ENCODE data around the gene FYB1.

FYB1 gene

DNA sequence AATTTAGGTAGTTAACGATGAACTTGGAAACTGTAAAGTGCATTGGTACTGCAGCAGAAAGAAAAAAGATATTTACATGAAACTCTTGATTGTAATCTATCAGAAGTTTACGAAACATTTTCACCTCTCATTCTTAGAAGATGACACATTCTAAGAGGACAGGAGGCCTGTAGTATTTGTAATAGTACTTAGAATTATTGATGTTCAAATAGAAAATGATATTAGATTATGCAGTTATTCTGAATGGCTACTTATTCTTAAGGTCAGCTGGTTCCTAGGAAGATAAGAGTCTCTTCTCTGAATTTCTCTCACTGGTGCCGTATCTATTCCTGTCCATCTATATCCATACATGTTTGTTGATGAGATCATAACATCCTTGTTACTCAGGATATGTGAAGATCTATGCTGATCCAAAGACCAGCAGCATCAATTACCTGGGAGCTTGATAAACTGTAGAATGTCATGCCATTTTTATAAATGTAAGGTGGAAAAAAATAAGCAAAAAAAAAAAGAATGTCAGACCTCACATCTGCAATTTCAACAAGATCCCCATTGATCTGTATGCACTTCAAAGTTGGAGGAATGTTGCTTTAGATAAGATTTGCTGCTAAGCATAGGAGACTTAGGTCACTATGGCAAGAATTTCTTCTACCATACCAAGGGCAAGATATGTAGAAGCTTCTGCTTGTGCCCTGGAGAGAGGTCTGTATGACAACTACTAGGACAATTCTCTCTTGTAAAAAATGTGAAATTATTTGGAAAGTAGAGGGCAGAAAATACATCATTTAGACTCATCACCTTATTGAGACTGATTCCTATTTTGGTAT is 102.8 kb downstream of the FYB1 start:
- no peak for DNase-seq

DNA sequence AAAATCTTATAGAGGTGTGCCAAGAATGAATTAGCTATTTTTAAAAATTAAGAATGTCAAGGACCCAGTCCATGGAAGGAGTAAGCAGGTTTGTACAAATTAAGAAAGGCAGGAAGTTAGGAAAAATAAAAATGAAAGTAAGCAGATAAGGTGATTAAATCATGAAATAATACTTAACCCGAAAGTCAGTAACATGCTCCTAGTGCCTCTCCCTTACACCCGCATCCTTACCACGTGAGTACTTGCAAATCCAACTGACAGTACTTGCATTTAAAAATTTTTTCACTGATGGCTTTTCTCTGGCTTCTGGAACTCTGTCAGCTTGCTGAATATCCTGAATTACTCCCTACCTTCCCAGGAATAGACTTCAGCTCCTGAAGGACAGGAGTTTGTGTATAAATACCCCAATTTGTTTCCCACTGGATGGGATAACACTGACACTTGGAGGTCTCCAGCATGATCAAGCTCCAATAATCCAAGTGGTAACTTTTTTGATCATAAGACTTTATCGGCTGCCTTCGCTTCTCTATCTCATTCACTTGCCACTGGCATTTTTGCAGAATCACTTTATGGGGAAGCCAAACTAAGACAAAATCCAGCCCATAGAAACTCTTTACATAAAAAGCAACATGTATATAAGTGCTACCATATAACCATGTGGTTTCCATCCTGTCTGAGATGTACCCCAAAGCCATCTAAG is 103.6 kb downstream of the FYB1 start:
- no peak for DNase-seq

DNA sequence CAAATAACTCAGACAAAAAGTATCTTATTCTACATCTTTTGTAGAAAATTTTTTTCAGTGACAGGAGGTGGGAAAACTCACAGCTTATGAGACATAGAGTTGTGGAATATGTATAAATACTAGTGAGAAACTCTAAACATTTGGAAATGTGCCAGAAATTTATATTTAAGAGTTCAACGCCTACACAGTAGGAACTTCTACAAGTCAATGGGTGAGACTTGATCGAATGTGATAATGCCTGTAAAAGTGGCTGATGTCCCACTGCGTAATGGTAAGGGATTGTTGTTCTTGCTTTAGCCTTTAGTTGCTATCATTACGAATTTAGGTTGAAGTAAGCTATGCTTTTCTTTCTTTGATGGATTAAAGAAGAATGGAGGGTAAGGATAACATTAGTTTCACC is 105.2 kb downstream of the FYB1 start:
- no peak for DNase-seq

DNA sequence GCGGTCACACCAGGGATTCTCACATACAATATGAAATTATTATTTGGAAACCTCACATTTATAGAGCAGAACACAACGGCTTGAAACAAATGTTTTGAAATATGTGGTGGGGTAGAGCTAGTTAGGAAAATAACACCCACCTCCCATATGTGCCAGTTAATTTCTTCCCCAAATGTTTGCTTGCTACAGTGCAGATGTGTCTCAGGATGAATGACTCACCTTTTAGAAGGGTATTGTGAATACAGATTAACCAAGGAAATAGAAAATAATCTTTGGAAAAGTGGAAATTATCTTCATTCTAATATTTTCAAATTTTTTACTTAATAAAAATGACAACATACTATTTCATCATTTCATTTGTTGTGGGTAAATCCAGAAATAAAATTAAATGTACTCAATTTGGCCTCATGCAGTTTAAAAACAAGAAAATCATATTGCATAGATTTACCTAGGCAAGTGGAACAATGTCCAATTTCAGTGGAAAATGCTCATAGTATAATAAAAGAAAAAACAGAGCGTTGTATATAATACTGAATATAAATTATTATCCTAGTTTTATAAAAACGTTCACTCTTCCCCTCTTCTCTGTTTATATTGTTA is 105.9 kb downstream of the FYB1 start:
- no peak for DNase-seq

DNA sequence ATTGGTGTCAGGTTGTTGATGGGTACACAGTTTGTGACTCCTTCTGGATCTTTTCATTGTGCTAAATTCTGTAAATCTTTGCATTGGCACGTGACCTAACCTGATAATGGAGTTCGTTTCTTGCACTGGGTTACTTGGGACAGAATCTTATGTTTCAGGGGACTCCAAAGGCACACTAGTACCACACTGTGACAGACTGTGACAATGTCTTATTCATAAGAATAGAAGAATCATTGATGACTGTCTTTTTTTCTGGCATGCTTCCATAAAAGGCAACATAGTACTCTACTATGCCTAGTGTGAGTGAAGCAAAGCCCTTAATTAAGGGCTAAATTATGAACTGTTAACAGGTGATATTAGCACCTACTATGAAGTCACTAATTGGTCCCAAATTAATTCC is 109.8 kb downstream of the FYB1 start:
- no peak for DNase-seq

DNA sequence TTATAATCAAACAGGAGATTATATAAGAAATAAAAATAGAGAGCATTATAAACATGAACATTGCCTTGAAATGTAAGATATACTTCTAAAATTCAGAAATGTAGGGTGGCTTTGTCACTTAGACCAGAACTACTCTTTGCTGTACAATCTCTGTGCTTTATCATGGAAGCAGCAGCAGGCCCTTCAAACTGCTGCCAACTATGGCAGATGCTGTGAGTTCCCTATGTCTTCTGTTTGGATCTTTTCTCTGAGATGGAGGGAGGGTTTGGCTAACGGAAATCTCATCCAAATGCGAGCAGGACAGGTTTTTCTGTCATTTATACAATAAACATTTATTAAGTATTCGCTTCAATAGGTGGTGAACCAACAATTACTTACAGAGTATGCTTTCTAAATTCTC is 110.4 kb downstream of the FYB1 start:
- no peak for DNase-seq

DNA sequence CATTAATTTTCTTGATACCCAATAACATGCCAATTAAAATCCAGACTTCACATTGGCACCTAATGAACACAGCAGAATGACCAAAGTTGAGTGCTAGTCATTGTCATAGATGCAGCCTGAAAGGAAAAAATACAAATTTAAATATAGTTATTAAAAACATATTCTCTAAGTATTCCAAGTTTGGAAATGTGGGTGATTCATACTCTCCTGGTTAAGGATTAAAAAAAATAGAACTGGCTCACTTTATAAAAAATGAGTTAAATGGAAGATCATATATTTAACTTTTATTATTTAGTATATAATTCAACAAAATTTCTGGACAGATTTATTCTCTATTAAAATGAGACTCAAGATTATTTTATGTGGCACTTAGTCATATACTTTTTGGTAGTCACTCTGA is 112.0 kb downstream of the FYB1 start:
- DNase-seq: no peak

DNA sequence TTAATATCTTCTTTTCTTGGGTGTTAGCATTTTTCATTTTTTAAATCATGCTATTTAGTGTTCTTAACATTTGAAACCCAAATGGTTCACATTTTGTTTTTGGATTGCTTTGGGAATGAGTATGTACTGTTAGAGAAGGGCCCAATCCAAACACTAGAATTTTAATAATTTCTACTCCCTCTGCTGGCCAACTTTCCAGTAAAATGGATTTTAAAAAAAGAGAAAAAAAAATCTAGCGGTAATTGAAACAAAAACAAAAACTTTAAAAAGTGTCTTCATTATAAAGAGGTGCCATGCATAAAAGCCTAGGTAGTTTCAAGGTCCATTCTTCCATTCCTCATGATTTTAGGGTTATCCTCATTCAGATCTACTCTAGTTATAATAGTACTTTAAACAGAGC is 113.0 kb downstream of the FYB1 start:
- peak; percentile 9 to 17 for DNase-seq

DNA sequence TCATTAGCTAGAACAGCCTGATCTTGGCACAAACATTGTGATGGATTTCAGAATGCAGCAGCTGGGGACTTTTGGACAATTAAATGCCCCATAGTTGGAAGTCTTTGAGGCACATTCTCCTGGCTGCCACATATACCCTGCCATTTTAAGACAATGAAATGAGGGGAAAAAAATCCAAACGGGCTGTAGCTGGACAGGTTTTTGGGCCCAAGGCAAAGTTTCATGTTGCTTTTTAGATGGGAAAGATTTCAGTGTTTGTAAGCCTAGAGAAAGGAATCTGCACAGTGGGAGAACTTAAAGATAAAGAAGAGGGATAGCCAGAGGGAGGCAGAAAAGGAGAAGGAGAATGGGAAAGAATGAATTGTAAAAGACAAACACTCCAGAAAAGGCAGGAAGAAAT is 115.1 kb downstream of the FYB1 start:
- no peak for DNase-seq

DNA sequence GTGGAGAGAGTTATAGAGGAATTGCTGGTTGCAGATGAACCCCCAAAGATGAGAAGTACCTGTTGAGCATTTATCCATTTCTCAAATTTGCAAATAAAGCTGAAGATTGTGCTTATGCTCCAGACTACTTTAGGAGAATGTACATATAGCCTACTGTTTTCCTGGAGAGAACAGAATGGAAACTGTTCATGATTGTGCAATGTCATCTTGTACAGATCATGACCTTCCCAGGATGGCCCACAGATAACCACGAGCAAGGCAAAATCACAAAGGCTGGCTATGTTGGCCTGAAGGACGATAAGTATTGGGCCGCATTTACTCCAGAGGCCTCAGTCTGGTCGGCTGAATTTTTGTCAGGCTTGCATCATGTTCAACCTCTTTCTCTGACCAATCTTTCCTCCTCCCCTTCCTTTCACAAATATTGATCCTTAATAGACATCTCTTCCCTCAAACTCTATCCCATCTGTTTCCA is 116.6 kb downstream of the FYB1 start:
- DNase-seq: no peak

DNA sequence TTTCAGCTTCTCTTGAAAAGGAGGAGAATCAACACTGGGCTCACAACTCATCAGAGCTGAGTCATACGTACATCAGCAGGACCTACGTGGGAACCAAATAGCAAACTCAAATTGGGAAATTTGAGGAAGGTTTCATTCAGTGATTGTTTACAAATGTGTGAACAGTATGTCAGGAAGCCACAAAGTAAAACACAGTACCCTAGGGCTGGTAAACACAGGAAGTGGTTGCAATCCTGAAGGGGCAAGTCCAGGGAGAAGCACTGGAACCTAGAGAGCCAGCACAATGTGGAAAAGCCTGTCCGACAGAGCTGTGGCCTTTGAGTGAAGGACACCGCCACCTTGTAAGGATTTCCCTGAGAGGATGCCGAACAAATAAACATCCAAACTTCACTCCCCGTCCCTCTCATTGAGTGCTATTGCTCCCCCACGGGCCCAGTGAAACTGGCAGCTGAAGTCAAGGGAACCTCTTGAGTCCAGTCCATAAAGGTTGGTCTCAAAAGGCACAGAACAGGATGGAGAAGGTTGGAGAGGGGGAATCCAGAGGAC is 118.4 kb downstream of the FYB1 start:
- DNase-seq: no peak

DNA sequence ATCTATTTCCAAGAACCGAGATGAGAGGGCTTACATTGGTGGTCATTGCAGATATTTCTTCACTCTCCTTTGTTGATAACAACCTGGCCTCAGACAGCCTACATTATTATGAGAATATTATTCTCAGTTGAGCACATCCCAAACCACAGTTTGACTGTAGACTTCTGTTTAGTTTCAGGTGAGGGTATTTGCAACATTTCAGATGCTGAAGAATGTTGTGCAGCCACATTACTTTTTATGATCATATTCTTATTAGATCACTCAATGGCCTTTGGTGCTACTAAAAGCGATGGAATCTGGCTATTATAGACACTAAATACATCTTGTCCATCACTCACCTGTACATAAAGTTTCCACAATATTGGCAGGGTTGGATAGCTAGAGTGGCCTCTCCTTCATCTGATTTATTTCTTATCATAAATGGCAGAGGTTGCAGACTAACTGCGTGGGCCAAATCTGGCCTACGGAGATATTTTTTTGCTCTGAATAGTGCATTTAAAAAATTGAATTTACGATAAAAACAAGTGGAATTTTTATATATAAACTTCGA is 119.0 kb downstream of the FYB1 start:
- no peak for DNase-seq

DNA sequence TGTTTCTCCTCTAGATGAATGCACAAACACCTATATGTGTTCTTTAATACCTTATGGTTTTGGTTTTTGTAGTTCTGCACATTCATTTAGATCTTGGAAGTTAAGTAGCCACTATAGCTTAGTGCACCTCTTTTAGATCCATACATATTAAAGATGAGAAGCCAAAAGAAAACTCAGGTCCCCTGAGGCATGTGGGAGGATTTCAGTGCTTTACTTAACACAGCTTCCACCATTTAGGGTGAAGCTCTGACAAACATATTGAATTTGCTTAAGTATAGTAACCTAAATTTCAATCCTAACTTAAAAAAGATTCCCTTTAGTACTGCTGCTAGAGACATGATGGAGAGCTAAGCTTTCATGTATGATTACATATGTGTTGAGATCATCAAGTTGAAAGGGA is 119.5 kb downstream of the FYB1 start:
- DNase-seq: no peak

DNA sequence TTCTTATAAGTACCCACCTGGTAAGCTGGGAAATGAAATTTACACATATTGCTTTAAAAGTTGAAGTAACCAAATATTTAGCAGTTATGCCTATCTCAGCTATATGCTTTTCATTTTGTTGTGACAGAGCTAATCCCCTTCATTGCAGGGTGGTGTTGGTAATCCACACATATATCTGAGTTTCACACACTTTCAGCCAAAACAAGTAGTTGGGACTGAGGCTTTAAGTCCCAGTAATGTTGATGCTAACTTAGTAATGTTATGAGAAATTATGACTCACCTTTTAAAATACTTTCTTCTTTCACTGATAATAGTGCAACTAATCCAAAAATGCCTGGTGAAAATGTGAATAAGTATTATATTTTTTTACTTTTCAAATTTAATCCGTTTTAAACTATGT is 126.0 kb downstream of the FYB1 start:
- DNase-seq: no peak

DNA sequence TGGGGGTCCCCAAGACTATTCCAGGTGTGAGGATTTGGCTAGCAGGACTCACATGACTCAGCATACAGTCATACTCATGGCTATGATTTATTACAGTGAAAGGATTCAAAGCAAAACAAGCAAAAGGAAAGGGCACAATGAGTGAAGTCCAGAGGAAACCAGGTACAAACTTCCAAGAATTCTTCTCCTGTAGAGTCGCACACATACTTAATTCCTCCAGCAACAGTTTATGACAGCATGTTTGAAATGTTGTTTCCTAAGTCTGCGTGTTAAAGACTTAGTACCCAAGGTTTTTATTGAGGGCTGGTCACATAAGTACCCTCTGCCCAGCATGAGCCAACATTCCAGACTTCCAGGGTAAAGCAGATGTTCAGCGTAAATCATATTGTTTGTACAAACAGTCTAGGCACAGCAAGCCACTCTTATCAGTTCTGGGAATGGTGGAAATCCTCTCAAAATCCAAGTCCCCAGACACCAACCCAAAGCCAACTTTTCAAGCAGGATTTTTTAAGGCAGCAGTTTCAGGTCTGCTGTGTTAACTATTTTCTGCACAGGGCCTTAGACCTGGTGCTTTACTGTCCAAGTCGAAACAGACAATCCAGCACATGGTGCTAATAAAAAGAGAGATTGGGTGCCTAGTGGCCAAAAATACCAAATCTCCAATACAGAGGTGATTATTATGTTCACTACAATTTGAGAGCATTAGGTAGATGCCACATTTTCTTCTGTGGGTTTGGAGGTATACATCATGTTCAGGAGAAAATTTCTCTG is 126.6 kb downstream of the FYB1 start:
- DNase-seq: no peak

DNA sequence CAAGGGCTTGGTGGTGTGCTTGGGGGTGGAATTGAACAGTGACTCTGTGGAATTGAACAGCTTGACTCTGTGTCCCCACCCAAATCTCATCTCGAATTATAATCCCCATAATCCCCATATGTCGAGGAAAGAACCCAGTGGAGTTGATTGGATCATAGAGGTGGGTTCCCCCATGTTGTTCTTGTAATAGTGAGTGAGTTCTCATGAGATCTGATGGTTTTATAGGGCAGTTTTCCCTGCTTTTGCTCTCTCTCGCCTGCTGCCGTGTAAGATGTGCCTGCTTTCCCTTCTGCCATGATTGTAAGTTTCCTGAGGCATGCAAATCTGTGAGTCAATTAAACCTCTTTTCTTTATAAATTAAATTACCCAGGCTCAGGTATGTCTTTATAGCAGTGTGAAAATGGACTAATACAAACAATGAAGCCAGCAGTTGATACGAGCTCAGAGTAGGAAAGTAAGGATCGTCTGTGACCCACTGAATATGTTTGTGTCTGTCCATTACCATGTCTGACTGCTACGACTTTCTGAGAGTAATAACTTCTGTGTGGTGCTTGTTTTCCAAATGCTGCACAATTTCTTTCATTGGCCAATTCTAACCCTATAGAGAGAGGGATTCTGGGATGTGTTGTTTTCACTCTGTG is 127.3 kb downstream of the FYB1 start:
- no peak for DNase-seq

DNA sequence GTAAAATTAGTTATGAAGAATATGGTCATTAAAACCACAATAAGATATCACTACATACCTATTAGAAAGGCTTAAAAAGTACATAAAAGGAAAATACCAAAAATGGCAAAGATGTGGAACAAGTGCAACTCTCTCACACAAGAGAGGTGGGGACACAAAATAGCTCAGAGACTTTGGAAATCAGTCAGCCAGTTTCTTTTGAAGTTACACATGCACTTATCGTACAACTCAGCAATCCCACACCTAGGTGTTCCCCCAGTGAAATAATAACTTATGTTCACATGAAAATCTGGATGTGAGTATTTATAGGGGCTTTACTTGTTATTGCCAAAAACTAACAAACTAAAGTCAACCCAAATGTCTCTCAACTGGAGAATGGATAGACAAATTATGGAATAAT is 135.4 kb downstream of the FYB1 start:
- no peak for DNase-seq

DNA sequence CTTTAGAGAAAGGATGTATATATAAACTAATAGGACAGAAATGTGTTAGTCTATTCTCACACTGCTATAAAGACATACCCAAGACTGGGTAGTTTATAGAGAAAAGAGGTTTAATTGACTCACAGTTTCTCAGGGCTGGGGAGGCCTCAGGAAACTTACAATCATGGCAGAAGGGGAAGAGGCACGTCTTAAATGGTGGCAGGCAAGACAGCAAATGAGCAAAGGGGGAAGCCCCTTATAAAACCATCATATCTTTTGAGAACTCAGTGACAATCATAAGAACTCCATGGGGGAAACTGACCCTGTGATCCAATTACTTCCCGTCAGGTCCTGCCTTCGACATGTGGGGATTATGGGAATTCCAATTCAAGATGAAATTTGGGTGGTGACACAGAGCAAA is 136.4 kb downstream of the FYB1 start:
- DNase-seq: no peak

DNA sequence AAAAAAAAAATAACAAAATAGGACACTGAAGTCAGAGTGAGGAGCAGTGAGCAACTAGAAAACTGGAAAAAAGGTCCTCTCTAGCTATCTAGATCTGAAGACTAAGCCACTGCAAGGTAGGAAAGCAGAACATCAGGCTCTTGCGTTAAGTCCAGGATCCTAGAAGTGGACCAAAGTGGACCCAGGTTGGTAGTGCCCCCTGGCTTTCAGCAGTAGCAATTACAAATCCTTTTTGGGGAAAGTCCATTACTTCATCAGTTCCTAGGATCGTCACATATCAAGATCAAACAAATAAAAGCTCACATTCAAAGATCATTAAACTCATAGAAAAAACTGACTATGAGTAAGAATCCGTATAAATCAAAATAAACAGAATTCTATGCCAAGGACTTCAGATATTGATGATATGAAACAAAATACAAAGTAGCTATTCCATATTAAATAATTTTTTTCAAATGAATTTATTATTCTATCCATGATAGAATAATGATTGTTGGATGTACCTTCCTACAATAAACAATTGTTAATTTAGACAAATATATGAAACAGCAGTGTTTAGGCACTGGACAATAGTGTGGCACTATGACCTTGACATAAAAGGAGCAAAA is 138.7 kb downstream of the FYB1 start:
- DNase-seq: peak; percentile 55 to 62

DNA sequence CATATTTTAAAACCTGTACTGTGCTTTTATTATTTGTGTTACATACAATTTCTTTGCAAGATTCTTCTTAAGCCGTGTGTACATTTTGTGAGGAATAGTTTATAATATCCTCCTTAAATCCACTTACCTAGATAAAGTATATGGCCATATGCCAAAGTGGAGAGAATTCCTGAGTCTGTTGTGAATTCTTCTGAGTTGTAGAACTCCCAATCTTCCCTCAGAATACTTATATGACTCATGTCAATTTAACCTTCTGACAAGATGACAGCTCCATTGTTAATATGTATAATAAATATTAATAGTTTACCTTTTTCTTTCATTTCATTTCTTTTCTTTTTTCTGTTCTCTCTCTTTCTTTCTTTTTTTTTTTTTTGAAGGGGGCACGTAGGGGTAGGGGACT is 139.2 kb downstream of the FYB1 start:
- no peak for DNase-seq

DNA sequence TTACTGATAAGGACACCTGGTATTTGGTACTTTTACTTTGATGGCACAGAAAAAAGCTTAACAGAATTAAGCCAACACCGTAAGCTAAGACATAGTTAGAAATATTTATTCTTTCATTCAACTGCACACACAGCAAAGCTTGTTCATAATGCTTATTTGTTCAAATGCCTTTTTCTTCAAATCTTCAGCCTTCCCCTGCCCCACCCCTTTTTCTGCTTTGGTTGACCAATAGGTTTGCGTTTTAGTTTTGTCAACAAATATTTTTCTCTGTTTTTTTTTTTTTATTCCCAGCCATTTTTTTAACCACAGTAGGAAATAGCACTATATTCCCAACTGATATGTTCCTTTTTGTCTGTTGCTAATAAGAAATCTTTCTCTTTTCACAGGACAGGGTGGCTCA is 140.2 kb downstream of the FYB1 start:
- DNase-seq: no peak
